Panc1 (cell line): ENCODE measurements around the gene HPRT1. TPM values are rescaled to one million over a fixed set of nuclear protein-coding genes. Genes with fewer than 3 reads are reported as not detected.

ENCODE experiments used
- ATAC-seq: fragments of 200-7000 bp; cut with Tn5 transposase; 2 replicates; pipeline ENCODE4 v1.9.1; 2020; ENCODE audit warnings: mild to moderate bottlenecking, moderate library complexity
- BruUV-seq: library from RNA; stranded (reverse); fragments of 400-500 nt; replicated peaks from 2 replicates; lab custom pipeline; 2021; lab: Mats Ljungman, UMichigan
- CTCF ChIA-PET: fragments of 300-600 bp; sonication (Branson Sonifier 250); formaldehyde crosslinking; loops from one replicate; lab custom pipeline; 2022; ENCODE audit warnings: antibody characterized with exemption; lab: Charles Lee
- POLR2A ChIA-PET: fragments of 300-600 bp; sonication (Branson Sonifier 250); formaldehyde crosslinking; loops from one replicate; lab custom pipeline; 2022; ENCODE audit warnings: antibody characterized with exemption; lab: Charles Lee
- DNase-seq: peaks from one replicate; pipeline ENCODE4 v3.0.0-alpha.2; 2010; ENCODE audit warnings: low read depth, low spot score
- H3K27ac ChIP-seq: 2 replicates; pipeline ENCODE4 v1.5.1; 2011; ENCODE audit warnings: mild to moderate bottlenecking, low read length, inconsistent platforms
- H3K27me3 ChIP-seq: fragments of 200-500 bp; sonication (Bioruptor generic); 2 replicates; pipeline ENCODE4 v1.6.0; 2014; ENCODE audit warnings: low read length, inconsistent platforms; ENCODE audit not compliant: control insufficient read depth, insufficient read depth
- H3K36me3 ChIP-seq: fragments of 200-500 bp; sonication (Bioruptor generic); 2 replicates; pipeline ENCODE4 v1.5.1; 2014; ENCODE audit warnings: inconsistent platforms, mild to moderate bottlenecking, low read length, moderate library complexity; ENCODE audit not compliant: control insufficient read depth, insufficient read depth
- H3K4me1 ChIP-seq: 2 replicates; pipeline ENCODE4 v1.5.1; 2011; ENCODE audit warnings: inconsistent platforms, mild to moderate bottlenecking, low read length, moderate library complexity; ENCODE audit not compliant: control insufficient read depth, insufficient read depth
- H3K4me3 ChIP-seq, 2 experiments: 2 replicates each; pipeline ENCODE4 v1.5.1; 2011 to 2012; ENCODE audit warnings: low read depth in 2 of 2, low read length in 2 of 2, mild to moderate bottlenecking in 2 of 2, inconsistent platforms in 1 of 2, moderate library complexity in 1 of 2
- H3K9me3 ChIP-seq: fragments of 200-500 bp; sonication (Bioruptor generic); 2 replicates; pipeline ENCODE4 v1.5.1; 2014; ENCODE audit warnings: low read depth, mild to moderate bottlenecking, inconsistent platforms, low read length, moderate library complexity; ENCODE audit not compliant: control insufficient read depth, insufficient read depth
- POLR2AphosphoS5 ChIP-seq: IDR thresholded peaks from 2 replicates; pipeline ENCODE4 v1.6.1; 2012; ENCODE audit warnings: mild to moderate bottlenecking, low read depth, low read length, moderate library complexity
- SIN3A ChIP-seq: IDR thresholded peaks from 2 replicates; pipeline ENCODE4 v1.6.1; 2012; ENCODE audit warnings: low read depth, mild to moderate bottlenecking, low read length, moderate library complexity, borderline replicate concordance; ENCODE audit not compliant: insufficient read depth
- TCF7L2 ChIP-seq: IDR thresholded peaks from 2 replicates; pipeline ENCODE4 v1.6.1; 2011; ENCODE audit warnings: mild to moderate bottlenecking, low read depth, low read length, inconsistent platforms
- in situ Hi-C: cut with HindIII; loops from 2 replicates; pipeline ENCODE4 v1.10.0; 2016; ENCODE audit warnings: low sequenced_read_pairs, low pct_unique_long_range_greater_than_20kb
- intact Hi-C: fragments of 100-400 bp; cut with micrococcal nuclease; formaldehyde crosslinking; loops from one replicate; pipeline ENCODE4 v1.10.0; 2022; ENCODE audit not compliant: unreplicated experiment
- total RNA-seq: library from RNA; stranded (reverse); gene quantifications from one replicate; pipeline ENCODE4 v1.2.1, GENCODE V29; 2021; ENCODE audit not compliant: unreplicated experiment
- TF ChIP-seq, protein P1 (sequence below), 2 experiments: IDR thresholded peaks; 2 replicates each; pipeline ENCODE4 v1.6.1; 2011 to 2012; ENCODE audit warnings: low read depth in 2 of 2, control low read depth in 1 of 2, low read length in 1 of 2, mild to moderate bottlenecking in 1 of 2, moderate library complexity in 1 of 2; ENCODE audit not compliant: insufficient read depth in 1 of 2
- TF ChIP-seq, protein P2 (sequence below): fragments of 450-650 bp; IDR thresholded peaks from 2 replicates; pipeline ENCODE4 v1.5.1; 2017; ENCODE audit warnings: mild to moderate bottlenecking

The HPRT1 gene
- total RNA-seq, 1 experiment from 2014 or later = 77.1 TPM

DNA sequence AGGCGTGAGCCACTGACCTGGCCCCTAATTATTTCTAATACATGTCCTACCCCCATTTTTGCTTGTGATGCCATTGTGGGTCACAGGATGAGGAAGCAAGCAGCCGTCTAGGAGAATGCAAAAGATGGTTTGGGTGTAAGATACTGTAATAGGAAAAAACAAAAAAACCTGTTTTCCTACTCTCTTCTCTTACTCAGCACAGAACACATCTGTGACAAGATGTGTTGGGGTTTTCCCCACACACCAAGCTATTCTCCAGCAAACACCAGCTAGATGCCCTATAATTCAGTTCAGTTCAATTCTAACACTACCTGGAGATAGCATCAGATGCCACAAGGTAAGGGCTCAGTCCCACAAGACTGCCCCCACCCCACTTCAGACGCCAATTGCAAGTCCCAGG is 15.3 kb upstream of the HPRT1 start:
- no peaks in the 10 kb centered on the region for H3K9me3 ChIP-seq
- ChIA-PET CTCF (no interaction called here), POLR2A (no interaction called here)
- TF ChIP-seq POLR2AphosphoS5 (no peak), SIN3A (no peak), TCF7L2 (no peak)
- TF ChIP-seq, protein P1, sequence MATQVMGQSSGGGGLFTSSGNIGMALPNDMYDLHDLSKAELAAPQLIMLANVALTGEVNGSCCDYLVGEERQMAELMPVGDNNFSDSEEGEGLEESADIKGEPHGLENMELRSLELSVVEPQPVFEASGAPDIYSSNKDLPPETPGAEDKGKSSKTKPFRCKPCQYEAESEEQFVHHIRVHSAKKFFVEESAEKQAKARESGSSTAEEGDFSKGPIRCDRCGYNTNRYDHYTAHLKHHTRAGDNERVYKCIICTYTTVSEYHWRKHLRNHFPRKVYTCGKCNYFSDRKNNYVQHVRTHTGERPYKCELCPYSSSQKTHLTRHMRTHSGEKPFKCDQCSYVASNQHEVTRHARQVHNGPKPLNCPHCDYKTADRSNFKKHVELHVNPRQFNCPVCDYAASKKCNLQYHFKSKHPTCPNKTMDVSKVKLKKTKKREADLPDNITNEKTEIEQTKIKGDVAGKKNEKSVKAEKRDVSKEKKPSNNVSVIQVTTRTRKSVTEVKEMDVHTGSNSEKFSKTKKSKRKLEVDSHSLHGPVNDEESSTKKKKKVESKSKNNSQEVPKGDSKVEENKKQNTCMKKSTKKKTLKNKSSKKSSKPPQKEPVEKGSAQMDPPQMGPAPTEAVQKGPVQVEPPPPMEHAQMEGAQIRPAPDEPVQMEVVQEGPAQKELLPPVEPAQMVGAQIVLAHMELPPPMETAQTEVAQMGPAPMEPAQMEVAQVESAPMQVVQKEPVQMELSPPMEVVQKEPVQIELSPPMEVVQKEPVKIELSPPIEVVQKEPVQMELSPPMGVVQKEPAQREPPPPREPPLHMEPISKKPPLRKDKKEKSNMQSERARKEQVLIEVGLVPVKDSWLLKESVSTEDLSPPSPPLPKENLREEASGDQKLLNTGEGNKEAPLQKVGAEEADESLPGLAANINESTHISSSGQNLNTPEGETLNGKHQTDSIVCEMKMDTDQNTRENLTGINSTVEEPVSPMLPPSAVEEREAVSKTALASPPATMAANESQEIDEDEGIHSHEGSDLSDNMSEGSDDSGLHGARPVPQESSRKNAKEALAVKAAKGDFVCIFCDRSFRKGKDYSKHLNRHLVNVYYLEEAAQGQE (IDR thresholded peaks at IDR 0.05; ENCODE audit: insufficient read depth in 1 of 2, low read depth in 2 of 2, low read length in 1 of 2) = no peak
- TF ChIP-seq, protein P2, sequence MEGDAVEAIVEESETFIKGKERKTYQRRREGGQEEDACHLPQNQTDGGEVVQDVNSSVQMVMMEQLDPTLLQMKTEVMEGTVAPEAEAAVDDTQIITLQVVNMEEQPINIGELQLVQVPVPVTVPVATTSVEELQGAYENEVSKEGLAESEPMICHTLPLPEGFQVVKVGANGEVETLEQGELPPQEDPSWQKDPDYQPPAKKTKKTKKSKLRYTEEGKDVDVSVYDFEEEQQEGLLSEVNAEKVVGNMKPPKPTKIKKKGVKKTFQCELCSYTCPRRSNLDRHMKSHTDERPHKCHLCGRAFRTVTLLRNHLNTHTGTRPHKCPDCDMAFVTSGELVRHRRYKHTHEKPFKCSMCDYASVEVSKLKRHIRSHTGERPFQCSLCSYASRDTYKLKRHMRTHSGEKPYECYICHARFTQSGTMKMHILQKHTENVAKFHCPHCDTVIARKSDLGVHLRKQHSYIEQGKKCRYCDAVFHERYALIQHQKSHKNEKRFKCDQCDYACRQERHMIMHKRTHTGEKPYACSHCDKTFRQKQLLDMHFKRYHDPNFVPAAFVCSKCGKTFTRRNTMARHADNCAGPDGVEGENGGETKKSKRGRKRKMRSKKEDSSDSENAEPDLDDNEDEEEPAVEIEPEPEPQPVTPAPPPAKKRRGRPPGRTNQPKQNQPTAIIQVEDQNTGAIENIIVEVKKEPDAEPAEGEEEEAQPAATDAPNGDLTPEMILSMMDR = no peak
- DNase-seq (no peak), ATAC-seq (no peak)
- in situ Hi-C loops = no loop called here
- H3K4me3 ChIP-seq = no peak overlapping the region
- no TSS peak for BruUV-seq
- no peaks in the 10 kb centered on the region for H3K27me3 ChIP-seq
- H3K4me1 ChIP-seq = no peaks in the 10 kb centered on the region
- H3K27ac ChIP-seq = no peak overlapping the region
- intact Hi-C loops = no loop called here
- no peaks in the 10 kb centered on the region for H3K36me3 ChIP-seq

DNA sequence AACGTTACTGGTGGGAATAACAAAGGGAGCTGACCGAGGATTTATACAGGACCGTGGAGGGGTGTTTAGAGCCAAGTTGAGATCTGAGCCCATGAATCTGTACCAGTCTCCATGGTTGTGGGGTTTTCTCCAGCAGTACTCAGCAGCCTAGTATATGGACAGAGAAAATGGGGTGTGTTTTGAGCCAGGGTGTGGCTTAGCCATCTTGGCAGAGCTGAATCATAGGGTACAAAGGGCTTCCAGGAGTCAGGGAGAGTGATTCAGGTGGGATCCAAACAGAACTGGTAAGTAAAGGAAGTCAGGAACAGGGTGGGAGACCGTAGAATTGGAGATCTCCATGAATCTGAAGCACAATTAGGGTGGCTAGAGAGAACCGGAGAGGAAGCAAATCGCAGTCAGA is 7.4 kb upstream of the HPRT1 start:
- Histone ChIP-seq H3K36me3 (no peaks in the 10 kb centered on the region), H3K9me3 (no peaks in the 10 kb centered on the region), H3K4me3 (no peak overlapping the region), H3K4me1 (no peaks in the 10 kb centered on the region), H3K27ac (no peak overlapping the region), H3K27me3 (no peaks in the 10 kb centered on the region)
- in situ Hi-C loops = no loop called here
- no peak for DNase-seq
- ChIA-PET POLR2A (no interaction called here), CTCF (no interaction called here)
- TF ChIP-seq POLR2AphosphoS5 = no peak
- TF ChIP-seq, protein P2 = no peak
- TF ChIP-seq, protein P1 (IDR thresholded peaks at IDR 0.05; ENCODE audit: insufficient read depth in 1 of 2, low read depth in 2 of 2, low read length in 1 of 2) = no peak
- TF ChIP-seq SIN3A = no peak
- no peak for TF ChIP-seq TCF7L2
- intact Hi-C loops = no loop called here
- ATAC-seq = no peak
- no TSS peak for BruUV-seq
